ENCODE data around the gene CDK2. TPM values are rescaled to one million over a fixed set of nuclear protein-coding genes. Genes with fewer than 3 reads are reported as not detected.
"Not testable (repeated sequence)": the region's sequence is repeated elsewhere in the genome, so short reads cannot be mapped to it uniquely, and the experiment has no call there.

CDK2 gene
- polyA plus RNA-seq, 2 of the 4 experiments (the other 2 are of a cell fraction), result 51.0 to 53.8 TPM

DNA sequence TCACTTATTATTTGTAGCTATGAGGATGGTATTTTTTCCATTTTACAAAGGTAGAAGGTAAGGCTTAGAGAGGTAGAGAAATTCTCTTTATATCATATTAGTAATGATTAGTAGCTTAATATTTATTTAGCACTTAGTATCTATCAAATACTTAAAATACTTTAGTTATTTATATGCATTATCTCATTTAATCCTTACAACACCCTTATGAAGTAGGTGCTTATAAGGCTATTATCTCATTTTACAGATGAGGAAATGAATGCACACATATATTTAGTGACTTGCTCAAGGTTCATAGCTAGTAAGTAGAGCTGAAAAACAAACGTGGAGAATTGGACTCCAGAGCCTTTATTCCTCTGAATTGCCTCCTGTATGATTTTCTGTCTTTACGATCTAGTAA is 18.2 kb downstream of the CDK2 start:
- ChIA-PET CTCF (interaction anchor here (0.6 to 9.8 kb wide), 6 partner anchors 8 to 246 kb away, joined by 3 to 96 read pairs (median 4); partner anchors contain the start of genes RAB5B and SUOX), POLR2A (interaction anchor here (1.8 kb wide), 1 partner anchor 11 kb away, joined by 6 read pairs; the partner anchor contains the start of gene RAB5B)
- H3K27ac ChIP-seq, result no peak overlapping the region
- no peak overlapping the region for H3K4me2 ChIP-seq
- WGBS (ENCODE audit: missing lambda C conversion rate), result 48% methylated on average over 2 of the region's 2 CpGs
- no peak for FAIRE-seq
- no peak for DNase-seq (ENCODE audit: low read depth in 1 of 2, low spot score in 1 of 2)
- no peaks in the 10 kb centered on the region for H3K4me1 ChIP-seq
- ATAC-seq, result no peak
- H3K4me3 ChIP-seq, result no peak overlapping the region
- TF ChIP-seq HEYL (CRISPR knock-in tag; IDR thresholded peaks at IDR 0.05) (no peak), SREBF2 (IDR thresholded peaks at IDR 0.05) (no peak), NPAS2 (CRISPR knock-in tag; IDR thresholded peaks at IDR 0.05; ENCODE audit: borderline replicate concordance) (no peak), HDAC2 (IDR thresholded peaks at IDR 0.05) (no peak), NR3C1 (IDR thresholded peaks at IDR 0.05) (no peak), ESRRA (IDR thresholded peaks at IDR 0.05; ENCODE audit: borderline replicate concordance, low read length) (no peak), TP53 (CRISPR knock-in tag; IDR thresholded peaks at IDR 0.05) (no peak), RNF2 (IDR thresholded peaks at IDR 0.05; ENCODE audit: borderline replicate concordance, low read depth) (no peak), MAZ (IDR thresholded peaks at IDR 0.05; ENCODE audit: borderline replicate concordance, low read depth, low read length) (no peak), TFCP2L1 (CRISPR knock-in tag; IDR thresholded peaks at IDR 0.05) (no peak)
- TF ChIP-seq, protein P1, sequence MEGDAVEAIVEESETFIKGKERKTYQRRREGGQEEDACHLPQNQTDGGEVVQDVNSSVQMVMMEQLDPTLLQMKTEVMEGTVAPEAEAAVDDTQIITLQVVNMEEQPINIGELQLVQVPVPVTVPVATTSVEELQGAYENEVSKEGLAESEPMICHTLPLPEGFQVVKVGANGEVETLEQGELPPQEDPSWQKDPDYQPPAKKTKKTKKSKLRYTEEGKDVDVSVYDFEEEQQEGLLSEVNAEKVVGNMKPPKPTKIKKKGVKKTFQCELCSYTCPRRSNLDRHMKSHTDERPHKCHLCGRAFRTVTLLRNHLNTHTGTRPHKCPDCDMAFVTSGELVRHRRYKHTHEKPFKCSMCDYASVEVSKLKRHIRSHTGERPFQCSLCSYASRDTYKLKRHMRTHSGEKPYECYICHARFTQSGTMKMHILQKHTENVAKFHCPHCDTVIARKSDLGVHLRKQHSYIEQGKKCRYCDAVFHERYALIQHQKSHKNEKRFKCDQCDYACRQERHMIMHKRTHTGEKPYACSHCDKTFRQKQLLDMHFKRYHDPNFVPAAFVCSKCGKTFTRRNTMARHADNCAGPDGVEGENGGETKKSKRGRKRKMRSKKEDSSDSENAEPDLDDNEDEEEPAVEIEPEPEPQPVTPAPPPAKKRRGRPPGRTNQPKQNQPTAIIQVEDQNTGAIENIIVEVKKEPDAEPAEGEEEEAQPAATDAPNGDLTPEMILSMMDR (IDR thresholded peaks at IDR 0.05), result no peak
- TF ChIP-seq, protein P2, sequence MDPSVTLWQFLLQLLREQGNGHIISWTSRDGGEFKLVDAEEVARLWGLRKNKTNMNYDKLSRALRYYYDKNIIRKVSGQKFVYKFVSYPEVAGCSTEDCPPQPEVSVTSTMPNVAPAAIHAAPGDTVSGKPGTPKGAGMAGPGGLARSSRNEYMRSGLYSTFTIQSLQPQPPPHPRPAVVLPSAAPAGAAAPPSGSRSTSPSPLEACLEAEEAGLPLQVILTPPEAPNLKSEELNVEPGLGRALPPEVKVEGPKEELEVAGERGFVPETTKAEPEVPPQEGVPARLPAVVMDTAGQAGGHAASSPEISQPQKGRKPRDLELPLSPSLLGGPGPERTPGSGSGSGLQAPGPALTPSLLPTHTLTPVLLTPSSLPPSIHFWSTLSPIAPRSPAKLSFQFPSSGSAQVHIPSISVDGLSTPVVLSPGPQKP (IDR thresholded peaks at IDR 0.05; ENCODE audit: low read depth, low read length), result no peak
- TF ChIP-seq, protein P3, sequence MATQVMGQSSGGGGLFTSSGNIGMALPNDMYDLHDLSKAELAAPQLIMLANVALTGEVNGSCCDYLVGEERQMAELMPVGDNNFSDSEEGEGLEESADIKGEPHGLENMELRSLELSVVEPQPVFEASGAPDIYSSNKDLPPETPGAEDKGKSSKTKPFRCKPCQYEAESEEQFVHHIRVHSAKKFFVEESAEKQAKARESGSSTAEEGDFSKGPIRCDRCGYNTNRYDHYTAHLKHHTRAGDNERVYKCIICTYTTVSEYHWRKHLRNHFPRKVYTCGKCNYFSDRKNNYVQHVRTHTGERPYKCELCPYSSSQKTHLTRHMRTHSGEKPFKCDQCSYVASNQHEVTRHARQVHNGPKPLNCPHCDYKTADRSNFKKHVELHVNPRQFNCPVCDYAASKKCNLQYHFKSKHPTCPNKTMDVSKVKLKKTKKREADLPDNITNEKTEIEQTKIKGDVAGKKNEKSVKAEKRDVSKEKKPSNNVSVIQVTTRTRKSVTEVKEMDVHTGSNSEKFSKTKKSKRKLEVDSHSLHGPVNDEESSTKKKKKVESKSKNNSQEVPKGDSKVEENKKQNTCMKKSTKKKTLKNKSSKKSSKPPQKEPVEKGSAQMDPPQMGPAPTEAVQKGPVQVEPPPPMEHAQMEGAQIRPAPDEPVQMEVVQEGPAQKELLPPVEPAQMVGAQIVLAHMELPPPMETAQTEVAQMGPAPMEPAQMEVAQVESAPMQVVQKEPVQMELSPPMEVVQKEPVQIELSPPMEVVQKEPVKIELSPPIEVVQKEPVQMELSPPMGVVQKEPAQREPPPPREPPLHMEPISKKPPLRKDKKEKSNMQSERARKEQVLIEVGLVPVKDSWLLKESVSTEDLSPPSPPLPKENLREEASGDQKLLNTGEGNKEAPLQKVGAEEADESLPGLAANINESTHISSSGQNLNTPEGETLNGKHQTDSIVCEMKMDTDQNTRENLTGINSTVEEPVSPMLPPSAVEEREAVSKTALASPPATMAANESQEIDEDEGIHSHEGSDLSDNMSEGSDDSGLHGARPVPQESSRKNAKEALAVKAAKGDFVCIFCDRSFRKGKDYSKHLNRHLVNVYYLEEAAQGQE (IDR thresholded peaks at IDR 0.05), result no peak
- H3K9me3 ChIP-seq, result no peaks in the 10 kb centered on the region

DNA sequence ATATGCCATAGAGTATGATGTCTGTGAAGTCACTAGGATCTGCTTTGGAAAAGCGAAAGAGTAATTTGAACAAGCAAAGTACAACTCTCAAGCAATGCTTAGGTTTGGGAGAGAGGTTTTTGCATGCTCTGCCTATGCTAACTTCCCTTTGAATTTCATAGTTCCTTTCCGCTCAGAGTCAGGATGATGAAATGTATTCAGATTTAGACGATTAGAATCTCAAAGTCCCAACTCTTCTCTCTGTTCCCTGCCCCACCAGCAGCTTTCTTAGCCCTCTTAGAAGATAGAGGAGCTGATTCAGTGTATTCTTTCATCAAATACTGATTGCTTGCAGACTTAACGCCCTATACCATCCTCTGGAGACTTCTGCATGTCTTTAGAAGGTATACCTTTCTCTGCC is 18.7 kb downstream of the CDK2 start:
- TF ChIP-seq, protein P3 (IDR thresholded peaks at IDR 0.05), result no peak
- TF ChIP-seq GATA3 (IDR thresholded peaks at IDR 0.05; ENCODE audit: borderline replicate concordance), result no peak
- TF ChIP-seq, protein P4, sequence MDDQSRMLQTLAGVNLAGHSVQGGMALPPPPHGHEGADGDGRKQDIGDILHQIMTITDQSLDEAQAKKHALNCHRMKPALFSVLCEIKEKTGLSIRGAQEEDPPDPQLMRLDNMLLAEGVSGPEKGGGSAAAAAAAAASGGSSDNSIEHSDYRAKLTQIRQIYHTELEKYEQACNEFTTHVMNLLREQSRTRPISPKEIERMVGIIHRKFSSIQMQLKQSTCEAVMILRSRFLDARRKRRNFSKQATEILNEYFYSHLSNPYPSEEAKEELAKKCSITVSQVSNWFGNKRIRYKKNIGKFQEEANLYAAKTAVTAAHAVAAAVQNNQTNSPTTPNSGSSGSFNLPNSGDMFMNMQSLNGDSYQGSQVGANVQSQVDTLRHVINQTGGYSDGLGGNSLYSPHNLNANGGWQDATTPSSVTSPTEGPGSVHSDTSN (IDR thresholded peaks at IDR 0.05), result no peak
- Histone ChIP-seq H3K4me1 (no peaks in the 10 kb centered on the region), H3K4me2 (no peak overlapping the region), H3K27ac (no peak overlapping the region), H3K4me3 (no peak overlapping the region), H3K9me3 (no peaks in the 10 kb centered on the region)
- no peak for DNase-seq (ENCODE audit: low read depth in 1 of 2, low spot score in 1 of 2)
- WGBS (ENCODE audit: missing lambda C conversion rate), result 77% methylated on average over 4 of the region's 4 CpGs
- ChIA-PET POLR2A (interaction anchor here (1.3 to 1.8 kb wide), 2 partner anchors 12 kb away, joined by 4 to 6 read pairs; partner anchors contain the start of gene RAB5B), CTCF (interaction anchor here (1.1 to 9.8 kb wide), 4 partner anchors 11 to 55 kb away, joined by 3 to 96 read pairs (median 7); partner anchors contain the start of genes RAB5B and SUOX)
- no peak for ATAC-seq
- no peak for FAIRE-seq

DNA sequence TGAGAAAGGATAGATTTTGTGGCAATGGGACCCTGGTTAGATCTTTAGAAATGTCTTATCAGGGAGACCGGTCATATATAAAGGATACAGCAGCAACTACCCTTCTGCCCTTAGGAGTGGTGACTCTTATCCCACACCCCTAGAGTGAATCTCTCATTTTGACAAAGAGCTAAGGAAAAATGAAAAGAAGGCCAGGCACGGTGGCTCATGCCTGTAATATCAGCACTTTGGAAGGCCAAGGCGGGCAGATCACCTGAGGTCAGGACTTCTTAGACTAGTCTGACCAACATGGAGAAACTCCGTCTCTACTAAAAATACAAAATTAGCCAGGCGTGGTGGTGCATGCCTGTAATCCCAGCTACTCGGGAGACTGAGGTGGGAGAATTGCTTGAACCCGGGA is 19.3 kb downstream of the CDK2 start:
- ChIA-PET CTCF (interaction anchor here (1.1 to 9.8 kb wide), 3 partner anchors 12 to 56 kb away, joined by 3 to 96 read pairs (median 10); partner anchors contain the start of genes RAB5B and SUOX), POLR2A (interaction anchor here (1.3 kb wide), 1 partner anchor 12 kb away, joined by 4 read pairs; the partner anchor contains the start of gene RAB5B)
- DNase-seq (ENCODE audit: low read depth in 1 of 2, low spot score in 1 of 2); H3K27ac ChIP-seq; H3K4me3 ChIP-seq; H3K4me2 ChIP-seq; H3K4me1 ChIP-seq; ATAC-seq; H3K9me3 ChIP-seq; FAIRE-seq: not testable (repeated sequence)
- WGBS (ENCODE audit: missing lambda C conversion rate), result 89% methylated on average over 7 of the region's 7 CpGs

All from A549 (cell line).